HuH-7.5 (cell line): ENCODE data around the gene PKD1L1.
"Not testable (repeated sequence)": the region's sequence is repeated elsewhere in the genome, so short reads cannot be mapped to it uniquely, and the experiment has no call there.

Experiments
- DNase-seq: peaks from one replicate; pipeline ENCODE4 v3.0.0; 2011; ENCODE audit warnings: low spot score

PKD1L1 gene

GRCh38 chr7:47937065-47937687, 11.1 kb downstream of the PKD1L1 start:
- no peak for DNase-seq

- no peak for DNase-seq
Observed at GRCh38 chr7:47936323-47936722, 11.9 kb downstream of the PKD1L1 start.

- DNase-seq = no peak
Observed at GRCh38 chr7:47935336-47935735, 12.9 kb downstream of the PKD1L1 start.

- no peak for DNase-seq
Observed at GRCh38 chr7:47934831-47935230, 13.4 kb downstream of the PKD1L1 start.

- DNase-seq = no peak
Observed at GRCh38 chr7:47933215-47933614, 15.1 kb downstream of the PKD1L1 start.

- no peak for DNase-seq
Observed at GRCh38 chr7:47932466-47933037, 15.7 kb downstream of the PKD1L1 start.

GRCh38 chr7:47932016-47932415, 16.2 kb downstream of the PKD1L1 start:
- DNase-seq = no peak

GRCh38 chr7:47931005-47932004, 17.0 kb downstream of the PKD1L1 start:
- DNase-seq = no peak

- DNase-seq = no peak
Observed at GRCh38 chr7:47924266-47924665, 24.0 kb downstream of the PKD1L1 start.

- not testable (repeated sequence) for DNase-seq
Observed at GRCh38 chr7:47923081-47923875, 25.0 kb downstream of the PKD1L1 start.

GRCh38 chr7:47916514-47916913, 31.8 kb downstream of the PKD1L1 start:
- DNase-seq = not testable (repeated sequence)

GRCh38 chr7:47915616-47915976, 32.7 kb downstream of the PKD1L1 start:
- DNase-seq = no peak

- DNase-seq = no peak
Observed at GRCh38 chr7:47914717-47915615, 33.3 kb downstream of the PKD1L1 start.

- no peak for DNase-seq
Observed at GRCh38 chr7:47912332-47912731, 35.9 kb downstream of the PKD1L1 start.

GRCh38 chr7:47908720-47909119, 39.5 kb downstream of the PKD1L1 start:
- DNase-seq = no peak

GRCh38 chr7:47907981-47908616, 40.2 kb downstream of the PKD1L1 start:
- DNase-seq = no peak

GRCh38 chr7:47906883-47907282, 41.4 kb downstream of the PKD1L1 start:
- no peak for DNase-seq

GRCh38 chr7:47905076-47905920, 43.0 kb downstream of the PKD1L1 start:
- DNase-seq = no peak

- no peak for DNase-seq
Observed at GRCh38 chr7:47902013-47902412, 46.3 kb downstream of the PKD1L1 start.

- DNase-seq = no peak
Observed at GRCh38 chr7:47901542-47901941, 46.7 kb downstream of the PKD1L1 start.
